Stimulated activated CD8-positive, alpha-beta memory T cell treated with anti-CD3 and anti-CD28 coated beads, Interleukin-12 subunit alpha, Interleukin-12 subunit beta, amount 100 ng/mL, for 24 hours (primary cell): ENCODE data around the gene IGSF9B.

Source experiments
- DNase-seq: peaks from one replicate; pipeline ENCODE4 v3.0.0-alpha.2; 2020; ENCODE audit errors: extremely low read depth

The IGSF9B gene

GRCh38 chr11:133860151-133860550 is 96.6 kb downstream of the IGSF9B start:
- no peak for DNase-seq
